ENCODE results near the gene CLDN34.

The CLDN34 gene, protein sequence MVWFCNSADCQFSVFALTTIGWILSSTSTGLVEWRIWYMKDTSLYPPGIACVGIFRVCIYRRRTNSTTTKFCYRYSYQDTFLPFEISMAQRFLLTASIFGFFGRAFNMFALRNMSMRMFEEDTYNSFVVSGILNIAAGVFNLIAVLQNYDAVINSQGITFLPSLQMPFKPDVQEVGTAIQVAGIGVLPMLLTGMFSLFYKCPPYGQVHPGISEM

DNA sequence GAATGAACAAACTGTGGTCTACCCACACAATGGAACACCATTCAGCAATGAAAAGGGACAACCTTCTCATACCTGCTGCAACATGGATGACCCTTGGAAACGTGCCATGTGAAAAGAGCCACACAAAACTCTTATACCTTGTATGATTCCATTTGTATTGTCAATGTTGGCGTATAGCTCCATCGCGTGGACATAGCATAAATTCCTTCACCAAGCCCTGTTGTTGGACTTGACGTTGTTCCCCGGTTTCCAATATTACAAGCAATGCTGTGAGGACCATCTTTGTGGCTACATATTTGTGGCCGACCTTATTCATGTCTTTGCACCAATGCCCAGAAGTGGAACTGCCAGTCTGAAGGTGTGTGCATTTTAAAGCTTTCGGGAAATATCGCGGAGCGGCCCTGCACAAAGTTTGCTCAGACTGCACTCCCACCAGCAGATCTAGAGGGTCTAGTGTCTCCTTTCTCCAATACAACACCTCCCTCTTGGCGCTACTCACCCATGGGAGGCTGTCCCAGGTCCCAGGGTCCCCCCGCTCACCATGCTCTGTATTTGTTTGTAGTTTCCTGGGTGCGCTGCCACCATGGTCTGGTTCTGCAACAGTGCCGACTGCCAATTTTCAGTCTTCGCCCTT, at the start of gene CLDN34:
CLDN34 (plus strand) TSS at position 584 of the 634 bp plus-strand sequence; CDS start at position 584, 0 bp downstream.
- TF ChIP-seq ZNF274 (IDR thresholded peaks at IDR 0.05; ENCODE audit: low read depth, low read length), result no peak

DNA sequence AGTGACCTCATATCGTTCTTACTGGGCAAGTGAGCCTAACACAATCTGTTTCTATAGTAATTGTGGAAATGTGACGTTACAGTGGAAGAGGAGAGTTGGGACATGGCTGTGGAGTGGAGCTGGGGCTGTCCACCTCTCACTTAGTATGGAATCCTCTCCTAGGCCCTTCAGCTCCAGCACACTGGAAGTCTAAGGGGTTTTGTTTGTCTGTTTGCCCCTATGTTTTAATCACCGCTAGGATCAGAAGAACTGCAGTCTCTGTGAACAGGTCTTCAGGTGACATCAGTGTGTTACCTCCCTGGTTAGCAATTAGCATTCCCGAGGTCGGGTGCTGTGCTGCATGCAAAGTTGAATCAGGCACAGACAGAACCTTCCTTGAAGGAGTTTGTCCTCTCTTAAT, 49.3 kb upstream of the CLDN34 start:
- no peak for TF ChIP-seq ZNF274 (IDR thresholded peaks at IDR 0.05; ENCODE audit: low read depth, low read length)
- H3K4me3 ChIP-seq (ENCODE audit: low read length), result no peak overlapping the region

More for the DNA sequence above, at the start of gene CLDN34:
- no peak within 1 kb of the TSS for H3K4me3 ChIP-seq (ENCODE audit: low read length)

DNA sequence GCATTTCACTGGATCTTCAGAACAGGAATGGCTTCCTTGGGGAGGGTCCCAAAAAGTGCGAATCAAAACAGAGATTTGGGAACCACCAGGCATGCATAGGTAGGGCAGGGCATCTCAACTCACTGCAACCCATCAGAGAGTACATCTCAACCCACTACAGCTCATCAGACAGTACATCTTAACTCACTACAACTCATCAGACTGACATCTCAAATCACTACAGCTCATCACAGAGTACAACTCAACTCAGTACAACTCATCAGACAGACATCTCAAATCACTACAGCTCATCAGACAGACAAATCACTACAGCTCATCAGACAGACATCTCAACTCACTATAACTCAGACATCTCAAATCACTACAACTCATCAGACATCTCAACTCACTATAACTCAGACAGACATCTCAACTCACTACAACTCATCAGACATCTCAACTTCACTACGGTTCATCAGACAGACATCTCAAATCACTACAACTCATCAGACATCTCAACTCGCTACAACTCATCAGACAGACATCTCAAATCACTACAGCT, 47.5 kb upstream of the CLDN34 start:
- no peak for TF ChIP-seq ZNF274 (IDR thresholded peaks at IDR 0.05; ENCODE audit: low read depth, low read length)
- no peak overlapping the region for H3K4me3 ChIP-seq (ENCODE audit: low read length)

DNA sequence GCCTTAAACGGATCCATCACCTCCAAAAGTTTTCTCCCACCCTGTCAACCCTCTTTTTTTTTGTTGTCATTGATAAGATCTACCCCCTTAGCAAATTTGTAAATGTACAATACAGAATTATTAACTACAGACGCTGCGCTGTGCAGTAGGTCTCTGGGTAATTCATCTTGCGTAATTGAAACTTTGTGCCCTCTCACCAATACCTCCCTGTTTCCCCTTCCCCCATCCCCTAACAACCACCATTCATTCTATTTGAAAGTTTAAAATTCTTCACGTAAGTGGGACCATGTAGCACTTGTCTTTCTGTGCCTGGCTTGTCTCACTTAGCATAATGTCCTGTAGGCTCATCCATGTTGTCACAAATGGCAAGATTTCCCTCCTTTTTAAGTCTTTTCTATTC, 45.8 kb upstream of the CLDN34 start:
- no peak for TF ChIP-seq ZNF274 (IDR thresholded peaks at IDR 0.05; ENCODE audit: low read depth, low read length)
- no peak overlapping the region for H3K4me3 ChIP-seq (ENCODE audit: low read length)

DNA sequence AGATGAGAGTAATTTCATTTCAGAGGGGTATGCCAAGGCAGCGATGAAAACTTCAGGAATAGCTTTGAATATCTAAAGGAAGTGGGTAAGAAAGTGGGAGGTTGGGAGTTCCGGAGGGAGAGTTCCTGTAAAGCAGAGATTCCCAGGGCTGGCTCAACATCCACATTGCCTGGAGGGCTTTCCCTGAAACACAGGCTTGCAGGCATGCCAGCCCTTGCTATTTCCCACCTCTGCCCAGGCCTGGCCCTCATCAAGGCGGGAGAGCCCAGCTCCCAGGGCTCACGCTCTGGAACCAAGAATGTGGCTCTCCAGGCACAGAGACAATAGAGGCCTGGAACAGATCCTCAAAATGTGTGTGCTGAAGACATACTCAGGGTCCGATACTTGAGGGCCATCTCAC, 43.8 kb upstream of the CLDN34 start:
- TF ChIP-seq ZNF274 (IDR thresholded peaks at IDR 0.05; ENCODE audit: low read depth, low read length), result no peak
- H3K4me3 ChIP-seq (ENCODE audit: low read length), result no peak overlapping the region

DNA sequence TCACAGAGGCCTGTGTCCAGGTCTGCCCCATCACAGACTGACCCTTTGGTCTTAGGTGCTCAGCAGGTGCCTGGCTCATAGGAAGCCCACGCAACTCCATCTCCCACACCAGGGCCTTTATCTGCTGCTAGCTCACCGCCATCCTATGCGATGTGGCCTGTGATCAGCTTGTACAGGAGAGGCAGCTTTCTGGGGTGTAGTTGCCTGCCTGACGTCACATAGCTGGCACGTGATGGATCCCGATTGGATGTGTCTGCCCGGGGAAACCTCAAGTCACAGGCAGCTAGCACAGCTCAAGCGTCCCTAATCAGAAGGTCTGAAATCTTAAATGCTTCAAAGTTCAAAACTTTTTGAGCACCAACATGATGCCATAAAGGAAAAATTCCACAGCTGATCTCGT, 41.2 kb upstream of the CLDN34 start:
- no peak overlapping the region for H3K4me3 ChIP-seq (ENCODE audit: low read length)
- TF ChIP-seq ZNF274 (IDR thresholded peaks at IDR 0.05; ENCODE audit: low read depth, low read length), result no peak

DNA sequence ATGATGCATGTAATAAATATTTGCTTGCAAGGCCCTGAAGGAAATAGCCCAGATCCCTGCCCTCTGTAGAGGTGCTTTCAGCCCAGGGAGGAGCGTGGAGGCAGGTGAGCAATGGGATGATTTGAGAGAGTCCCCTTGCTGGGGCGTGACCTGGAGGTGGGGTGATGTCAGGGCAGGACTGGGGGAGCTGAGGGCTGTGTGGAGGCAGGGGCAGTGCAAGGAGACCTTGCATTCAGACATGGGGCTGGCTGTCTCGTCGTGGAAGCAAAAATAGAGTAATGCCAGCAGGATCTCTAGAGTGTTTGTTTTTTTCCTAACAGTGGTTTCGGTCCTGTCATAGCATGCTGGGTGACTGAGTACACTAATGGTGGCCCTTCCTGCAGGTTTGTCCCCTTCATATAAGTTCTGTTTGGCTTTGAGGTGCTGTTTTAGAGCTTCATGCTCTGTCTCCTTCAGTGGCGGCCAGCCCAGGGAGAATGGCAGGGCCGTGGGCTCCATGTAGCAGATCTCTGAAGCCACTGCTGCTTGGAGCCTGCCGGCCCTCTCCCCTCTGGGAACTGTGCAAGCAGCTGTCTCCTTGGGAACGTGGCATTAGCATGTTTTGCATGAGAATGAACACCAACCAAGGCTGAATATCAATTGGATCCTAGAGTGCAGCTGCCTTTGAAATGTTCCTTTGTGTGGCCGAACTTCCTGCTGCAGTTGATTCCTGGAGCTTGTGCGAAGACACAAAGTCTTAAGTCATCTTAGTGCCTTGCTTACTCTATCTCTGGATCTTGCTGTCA, 39.3 kb upstream of the CLDN34 start:
- H3K4me3 ChIP-seq (ENCODE audit: low read length), result no peak overlapping the region

DNA sequence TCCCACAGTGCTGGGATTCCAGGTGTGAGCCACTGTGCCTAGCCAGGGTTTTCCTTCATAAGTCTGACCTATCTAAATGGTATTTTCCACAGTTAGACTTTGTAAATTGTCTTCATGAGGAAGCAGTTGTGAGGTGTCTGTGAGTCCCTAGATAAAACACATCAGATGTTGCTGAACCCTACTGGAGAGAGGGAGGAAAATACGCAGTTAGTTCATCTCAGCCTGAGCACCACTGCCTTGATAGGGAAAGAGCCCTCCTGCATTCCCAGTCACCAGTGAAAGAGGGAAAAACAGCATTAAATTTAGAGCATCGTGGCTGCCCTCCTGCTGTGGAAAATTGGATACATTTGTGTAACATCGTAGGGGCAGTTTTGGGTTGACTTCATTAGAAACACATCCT, 31.7 kb upstream of the CLDN34 start:
- no peak for TF ChIP-seq ZNF274 (IDR thresholded peaks at IDR 0.05; ENCODE audit: low read depth, low read length)

More for the DNA sequence above, 39.3 kb upstream of the CLDN34 start:
- no peak for TF ChIP-seq ZNF274 (IDR thresholded peaks at IDR 0.05; ENCODE audit: low read depth, low read length)

DNA sequence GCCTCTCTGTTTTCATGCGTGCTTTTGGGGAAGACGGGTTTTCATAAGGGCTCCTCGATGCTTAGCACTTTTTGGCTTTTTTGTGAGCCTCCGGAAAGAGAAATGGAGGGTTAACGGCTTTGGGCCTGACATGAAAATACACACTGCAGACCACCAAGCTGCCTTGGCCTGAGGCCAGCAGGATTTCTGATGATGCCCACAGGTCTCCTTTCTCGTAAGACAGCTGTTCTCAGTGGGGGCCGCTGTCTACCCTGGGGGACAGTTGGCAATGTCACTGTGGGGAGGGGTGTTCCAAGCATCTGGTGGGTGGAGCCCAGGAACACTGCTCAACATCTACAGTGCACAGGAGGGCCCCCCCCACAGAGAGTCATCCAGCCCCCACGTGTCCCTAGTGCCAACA, 29.4 kb upstream of the CLDN34 start:
- TF ChIP-seq ZNF274 (IDR thresholded peaks at IDR 0.05; ENCODE audit: low read depth, low read length), result no peak
- no peak overlapping the region for H3K4me3 ChIP-seq (ENCODE audit: low read length)

More for the DNA sequence above, 31.7 kb upstream of the CLDN34 start:
- no peak overlapping the region for H3K4me3 ChIP-seq (ENCODE audit: low read length)

DNA sequence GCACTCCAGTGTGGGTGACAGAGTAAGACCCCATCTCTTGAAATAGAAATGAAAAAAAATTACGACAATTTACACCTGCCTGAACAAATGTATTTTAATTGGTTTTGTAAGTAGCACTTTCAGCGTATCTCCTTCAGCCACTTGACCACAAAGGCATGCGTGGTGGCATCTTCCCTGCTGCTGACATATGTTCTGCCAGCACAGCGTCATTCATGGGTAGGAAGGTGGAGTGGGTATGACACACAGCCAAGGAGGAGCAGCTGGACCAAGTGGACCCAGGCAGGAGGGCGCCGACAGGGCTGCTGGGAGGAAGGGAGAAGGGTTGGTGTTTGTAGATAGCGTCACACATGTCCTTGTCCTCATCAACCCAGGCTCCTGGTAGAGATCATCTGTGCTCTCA, 28.6 kb upstream of the CLDN34 start:
- no peak for TF ChIP-seq ZNF274 (IDR thresholded peaks at IDR 0.05; ENCODE audit: low read depth, low read length)
- H3K4me3 ChIP-seq (ENCODE audit: low read length), result no peak overlapping the region

DNA sequence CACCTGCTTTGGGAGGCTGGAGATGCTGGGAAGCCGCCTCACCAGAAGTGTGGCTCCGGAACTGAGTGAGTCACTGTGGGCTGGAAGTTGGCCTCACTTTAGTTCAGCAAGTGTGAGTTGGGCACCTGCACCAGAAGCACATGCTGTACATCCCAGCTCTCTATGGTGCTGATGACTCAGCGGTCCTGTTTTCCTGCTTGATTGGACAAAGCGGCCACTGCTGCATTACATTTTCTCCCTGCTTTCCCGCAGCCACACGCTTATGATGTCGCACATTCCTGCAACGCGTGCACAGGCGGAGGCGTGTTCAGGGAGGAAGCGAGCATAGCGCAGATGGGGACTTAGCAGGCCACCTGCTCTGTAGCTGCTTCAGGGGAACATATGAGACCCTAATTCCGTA, 26.7 kb upstream of the CLDN34 start:
- no peak for TF ChIP-seq ZNF274 (IDR thresholded peaks at IDR 0.05; ENCODE audit: low read depth, low read length)
- H3K4me3 ChIP-seq (ENCODE audit: low read length), result no peak overlapping the region

DNA sequence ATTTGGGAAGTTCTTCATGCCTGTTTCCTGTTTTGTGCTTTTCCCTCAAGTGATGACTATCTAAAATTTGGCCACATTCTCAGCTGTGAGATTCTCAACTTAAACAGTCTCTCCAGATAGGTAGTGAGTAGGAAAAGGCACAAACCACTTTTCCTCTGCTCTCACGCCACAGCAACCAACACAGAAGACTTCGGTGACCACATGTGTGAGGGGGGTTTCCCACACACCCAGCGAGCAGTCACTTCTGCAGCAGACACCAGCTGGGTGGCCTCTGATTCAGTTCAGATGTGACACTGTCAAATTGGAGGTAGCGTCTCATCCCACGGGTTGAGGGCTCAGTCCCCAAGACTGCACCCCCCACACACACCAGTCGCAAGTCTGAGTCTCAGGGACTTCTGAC, 25.1 kb upstream of the CLDN34 start:
- H3K4me3 ChIP-seq (ENCODE audit: low read length), result no peak overlapping the region
- no peak for TF ChIP-seq ZNF274 (IDR thresholded peaks at IDR 0.05; ENCODE audit: low read depth, low read length)

DNA sequence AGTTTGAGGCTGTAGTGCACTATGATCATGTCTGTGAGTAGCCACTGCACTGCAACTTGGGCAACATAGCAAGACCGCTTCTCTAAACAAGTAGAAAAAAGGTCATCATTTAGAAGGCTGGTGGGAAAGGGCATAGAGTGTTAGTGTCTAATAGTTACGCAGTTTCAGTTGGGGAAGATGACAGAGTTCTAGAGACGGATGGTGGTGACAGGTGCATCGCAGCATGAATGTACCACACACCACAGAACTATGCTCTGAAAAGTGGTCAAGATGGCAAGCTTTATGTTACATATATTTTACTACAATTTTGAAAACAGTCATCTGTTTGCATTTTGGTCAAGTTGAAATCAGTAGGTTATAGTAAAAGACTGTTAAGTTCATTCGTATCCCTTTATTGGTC, 23.7 kb upstream of the CLDN34 start:
- H3K4me3 ChIP-seq (ENCODE audit: low read length), result no peak overlapping the region
- TF ChIP-seq ZNF274 (IDR thresholded peaks at IDR 0.05; ENCODE audit: low read depth, low read length), result no peak

DNA sequence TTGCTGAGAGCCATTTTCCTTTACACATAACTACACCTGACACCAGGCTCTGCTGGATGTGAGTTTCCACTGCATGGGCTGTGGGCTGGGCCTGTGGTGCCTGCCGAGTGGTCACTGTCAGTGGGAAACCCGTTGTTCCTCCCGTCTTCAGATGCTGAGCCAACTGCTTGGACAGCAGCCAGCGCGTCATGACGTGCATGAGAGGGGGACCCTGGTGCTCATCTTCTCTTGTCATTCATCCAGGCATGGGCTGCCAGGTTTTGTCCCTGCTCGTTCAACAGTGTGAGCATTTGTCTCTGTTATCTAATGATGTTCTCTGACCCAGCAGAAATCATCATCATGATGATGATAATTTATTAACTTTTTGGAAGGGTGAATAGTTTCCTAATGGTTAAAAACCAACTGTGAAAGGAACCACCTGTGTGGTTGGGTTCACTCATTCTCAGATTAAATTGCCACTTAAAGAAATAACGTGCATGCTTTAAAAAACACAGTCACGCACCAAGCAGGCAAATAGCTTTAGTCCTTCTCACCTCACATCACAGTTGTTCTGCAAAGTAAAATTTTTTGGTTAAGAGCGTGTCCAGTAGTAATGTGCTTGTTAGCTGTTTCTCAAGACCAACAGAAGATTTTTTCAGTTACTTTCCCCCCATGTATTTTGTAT, 19.9 kb upstream of the CLDN34 start:
- no peak for TF ChIP-seq ZNF274 (IDR thresholded peaks at IDR 0.05; ENCODE audit: low read depth, low read length)
- no peak overlapping the region for H3K4me3 ChIP-seq (ENCODE audit: low read length)
